Measurements from ENCODE around the gene CASD1.

CASD1 gene

DNA sequence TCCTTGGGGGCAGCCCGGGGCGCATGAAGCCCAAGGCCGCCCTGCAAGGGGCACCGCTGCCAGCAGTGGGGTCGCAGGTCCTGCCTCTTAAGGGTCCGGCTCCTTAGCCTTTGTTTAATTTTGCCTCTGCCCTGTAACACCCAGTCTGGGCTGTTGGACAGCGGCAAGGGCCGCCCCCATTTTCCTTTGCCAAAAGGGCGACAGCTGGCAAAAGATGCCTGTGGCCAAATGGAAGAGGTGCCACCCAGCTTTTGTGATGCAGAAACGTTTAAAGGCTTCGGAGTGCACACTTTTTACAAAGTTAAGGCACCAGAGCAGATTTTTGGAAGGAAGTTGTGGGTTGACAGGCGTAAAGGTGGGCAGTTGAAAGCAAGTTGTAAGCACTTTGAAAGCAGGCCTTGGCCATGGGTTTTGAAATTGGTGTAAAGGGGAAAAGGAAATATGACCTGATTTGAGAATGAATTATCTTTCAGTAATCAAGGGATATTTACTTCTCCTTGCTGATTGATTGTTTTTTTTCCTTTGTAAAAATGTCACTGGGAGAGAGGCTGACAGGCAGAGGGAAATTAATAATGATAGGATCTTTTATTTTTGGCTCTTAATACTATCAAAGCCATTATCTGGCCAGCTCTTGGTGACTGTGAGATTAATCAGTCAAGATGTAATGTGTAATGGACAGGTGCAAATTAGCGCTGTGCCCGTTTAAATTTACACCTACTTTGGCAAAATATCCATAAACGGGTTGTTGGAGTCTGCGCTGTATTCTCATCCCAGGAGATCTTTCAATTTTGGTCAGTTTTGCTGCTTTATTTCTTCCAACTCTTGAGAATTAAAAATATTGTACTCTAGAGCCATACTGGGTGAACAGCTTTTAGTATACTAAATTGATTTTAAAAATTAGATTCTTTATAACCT lies 1.2 kb downstream of the CASD1 start:
- H3K36me3 ChIP-seq = peaks cover 0 to 9% (median 0%) of the 10 kb centered on the region in 11 experiments; a peak in 7 of 22 replicates
- H3K4me3 ChIP-seq = peak overlapping the region; percentile 82 to 99 (median 94)
- H3K4me1 ChIP-seq = peaks cover 34 to 47% (median 39%) of the 10 kb centered on the region in 10 experiments
- no peaks in the 10 kb centered on the region for H3K27me3 ChIP-seq
- peak overlapping the region; percentile 84 to 94 (median 92) for H3K4me2 ChIP-seq
- peak overlapping the region; percentile 93 to 98 (median 96) for H3K9ac ChIP-seq
- TF ChIP-seq Cebpa-rat (IDR thresholded peaks at IDR 0.05) = no peak
- no peaks in the 10 kb centered on the region for H3K9me3 ChIP-seq (replicated peaks in 1 of 11)
- H4K20me1 ChIP-seq = peaks cover 0 to 53% (median 26%) of the 10 kb centered on the region in 11 experiments; a peak in 12 of 22 replicates
- H3K27ac ChIP-seq = peak overlapping the region; percentile 95 to 99 (median 97)

GRCh38 chr7:94511718-94512117 lies 2.1 kb downstream of the CASD1 start:
- Histone ChIP-seq H4K20me1 (peaks cover 0 to 58% (median 26%) of the 10 kb centered on the region in 11 experiments; a peak in 12 of 22 replicates), H3K4me2 (peak overlapping the region; percentile 23 to 94 (median 92)), H3K9me3 (replicated peaks in 1 of 11) (no peaks in the 10 kb centered on the region), H3K4me3 (peak overlapping the region in 2 of 10 experiments; percentile 5 to 90; a peak in 1 of 20 replicates), H3K9ac (no peak overlapping the region), H3K36me3 (peaks cover 0 to 9% (median 1%) of the 10 kb centered on the region in 11 experiments; a peak in 9 of 22 replicates), H3K4me1 (peaks cover 34 to 47% (median 39%) of the 10 kb centered on the region in 10 experiments), H3K27ac (no peak overlapping the region), H3K27me3 (no peaks in the 10 kb centered on the region)
- no peak for TF ChIP-seq Cebpa-rat (IDR thresholded peaks at IDR 0.05)

DNA sequence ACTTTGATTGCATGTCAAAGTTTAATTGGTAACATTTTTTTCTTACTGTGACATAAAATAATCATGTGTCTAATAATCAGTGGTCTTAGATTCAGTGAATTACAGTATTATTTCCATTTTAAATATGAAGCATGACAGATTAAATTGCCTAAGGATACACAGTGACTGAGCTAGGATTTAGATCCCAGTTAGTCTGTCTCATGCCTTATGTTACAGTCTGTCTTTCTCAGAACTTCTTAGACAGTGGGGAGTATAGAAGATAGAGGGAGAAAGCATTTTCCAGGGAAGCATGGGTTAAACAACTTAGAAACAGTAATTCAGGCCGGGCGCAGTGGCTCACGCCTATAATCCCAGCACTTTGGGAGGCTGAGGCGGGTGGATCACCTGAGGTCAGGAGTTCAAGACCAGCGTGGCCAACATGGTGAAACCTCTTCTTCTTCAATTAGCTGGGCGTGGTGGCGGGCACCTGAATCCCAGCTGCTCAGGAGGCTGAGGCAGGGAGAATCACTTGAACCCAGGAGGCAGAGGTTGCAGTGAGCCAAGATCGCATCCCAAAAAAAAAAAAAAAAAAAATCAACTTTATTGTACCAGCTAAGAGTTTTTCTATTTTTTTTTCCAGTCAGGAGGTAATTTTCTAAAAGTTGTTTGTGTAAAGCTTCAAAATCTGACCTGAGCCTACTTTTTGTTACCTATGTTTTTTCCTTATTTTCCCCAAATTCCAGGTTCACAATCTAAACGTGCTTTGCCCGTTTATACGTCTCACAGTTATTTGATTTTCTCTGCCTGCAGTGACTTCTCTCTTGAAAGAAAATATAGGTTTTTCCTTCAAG lies 3.3 kb downstream of the CASD1 start:
- no peak for TF ChIP-seq Cebpa-rat (IDR thresholded peaks at IDR 0.05)
- peaks cover 5 to 20% (median 12%) of the 10 kb centered on the region in 11 experiments; a peak in 20 of 22 replicates for H3K36me3 ChIP-seq
- peak overlapping the region in 9 of 11 experiments; percentile 27 to 94 (median 91); a peak in 17 of 22 replicates for H3K4me2 ChIP-seq
- peaks cover 0 to 69% (median 35%) of the 10 kb centered on the region in 11 experiments; a peak in 12 of 22 replicates for H4K20me1 ChIP-seq
- H3K27ac ChIP-seq = no peak overlapping the region
- no peaks in the 10 kb centered on the region for H3K9me3 ChIP-seq (replicated peaks in 1 of 11)
- peaks cover 34 to 47% (median 39%) of the 10 kb centered on the region in 10 experiments for H3K4me1 ChIP-seq
- H3K27me3 ChIP-seq = no peaks in the 10 kb centered on the region
- no peak overlapping the region for H3K9ac ChIP-seq
- H3K4me3 ChIP-seq = no peak overlapping the region

- Histone ChIP-seq H4K20me1 (peaks cover 0 to 69% (median 35%) of the 10 kb centered on the region in 11 experiments; a peak in 12 of 22 replicates), H3K36me3 (peaks cover 9 to 24% (median 16%) of the 10 kb centered on the region in 11 experiments; a peak in 20 of 22 replicates), H3K27ac (no peak overlapping the region), H3K4me3 (no peak overlapping the region), H3K4me1 (peaks cover 34 to 47% (median 39%) of the 10 kb centered on the region in 10 experiments), H3K4me2 (peak overlapping the region in 9 of 11 experiments; percentile 27 to 94 (median 91); a peak in 17 of 22 replicates), H3K9ac (no peak overlapping the region), H3K27me3 (no peaks in the 10 kb centered on the region), H3K9me3 (replicated peaks in 1 of 11) (no peaks in the 10 kb centered on the region)
- no peak for TF ChIP-seq Cebpa-rat (IDR thresholded peaks at IDR 0.05)
These were observed 3.9 kb downstream of the CASD1 start for GRCh38 chr7:94513565-94513860.

- peak overlapping the region in 2 of 11 experiments; percentile 11 to 29; a peak in 2 of 22 replicates for H3K27ac ChIP-seq
- peaks cover 0 to 69% (median 35%) of the 10 kb centered on the region in 11 experiments; a peak in 12 of 22 replicates for H4K20me1 ChIP-seq
- H3K9me3 ChIP-seq (replicated peaks in 1 of 11) = no peaks in the 10 kb centered on the region
- H3K4me1 ChIP-seq = peaks cover 29 to 41% (median 37%) of the 10 kb centered on the region in 10 experiments
- H3K27me3 ChIP-seq = no peaks in the 10 kb centered on the region
- H3K36me3 ChIP-seq = peaks cover 15 to 30% (median 18%) of the 10 kb centered on the region in 11 experiments; a peak in 20 of 22 replicates
- H3K4me2 ChIP-seq = peak overlapping the region in 10 of 11 experiments; percentile 0 to 60 (median 36); a peak in 13 of 22 replicates
- no peak for TF ChIP-seq Cebpa-rat (IDR thresholded peaks at IDR 0.05)
- no peak overlapping the region for H3K4me3 ChIP-seq
- peak overlapping the region in 1 of 11 experiments; percentile 22; a peak in 1 of 22 replicates for H3K9ac ChIP-seq
These were observed 4.7 kb downstream of the CASD1 start for GRCh38 chr7:94514140-94514889.

DNA sequence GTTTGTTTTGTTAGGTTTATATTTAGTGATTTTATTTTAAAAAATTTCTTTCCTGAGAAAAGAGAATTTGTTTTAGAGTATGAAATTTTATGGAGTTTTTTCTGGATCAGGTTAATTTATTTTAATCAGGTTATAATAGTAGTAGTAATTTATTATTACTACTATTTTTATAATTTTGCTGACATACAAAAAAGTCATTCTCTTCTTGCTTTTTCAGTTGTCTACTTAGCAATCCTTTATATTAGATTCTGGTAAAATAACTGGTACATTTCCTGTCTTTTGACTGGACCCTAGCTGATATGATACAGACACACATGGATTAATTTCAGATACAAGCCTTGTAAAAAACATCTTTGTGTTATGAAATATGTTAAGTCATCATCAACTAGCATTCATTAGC lies 5.3 kb downstream of the CASD1 start:
- Histone ChIP-seq H3K27me3 (no peaks in the 10 kb centered on the region), H3K4me3 (no peak overlapping the region), H3K27ac (no peak overlapping the region), H4K20me1 (peaks cover 0 to 69% (median 35%) of the 10 kb centered on the region in 11 experiments; a peak in 12 of 22 replicates), H3K4me2 (no peak overlapping the region; a peak in 1 of 22 replicates), H3K36me3 (peaks cover 16 to 36% (median 24%) of the 10 kb centered on the region in 11 experiments; a peak in 20 of 22 replicates), H3K9ac (no peak overlapping the region), H3K4me1 (peaks cover 28 to 40% (median 36%) of the 10 kb centered on the region in 10 experiments), H3K9me3 (replicated peaks in 1 of 11) (no peaks in the 10 kb centered on the region; a peak in 1 of 22 replicates)
- TF ChIP-seq Cebpa-rat (IDR thresholded peaks at IDR 0.05) = no peak

DNA sequence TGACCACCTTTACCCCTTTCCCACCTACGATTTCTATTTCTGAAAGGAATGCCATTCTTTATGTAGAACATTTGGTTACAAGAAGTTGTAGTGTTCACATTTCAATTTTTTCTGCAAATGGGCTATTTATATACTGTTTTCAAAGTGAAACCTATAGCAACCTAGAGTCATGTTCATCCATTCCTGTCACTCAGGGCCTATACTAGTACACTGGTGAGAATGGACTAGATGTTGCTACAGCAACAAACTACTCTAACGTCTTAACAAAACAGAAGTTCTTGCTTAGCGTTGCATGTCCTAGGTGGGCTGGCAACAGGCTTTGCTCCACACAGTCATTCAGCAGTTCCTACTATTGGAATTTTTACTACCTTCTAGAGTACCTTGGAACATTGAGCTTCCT lies 16.3 kb downstream of the CASD1 start:
- H3K4me1 ChIP-seq = no peaks in the 10 kb centered on the region
- H4K20me1 ChIP-seq = peaks cover 0 to 8% (median 0%) of the 10 kb centered on the region in 11 experiments; a peak in 1 of 22 replicates
- no peak overlapping the region for H3K9ac ChIP-seq
- no peak for TF ChIP-seq Cebpa-rat (IDR thresholded peaks at IDR 0.05)
- peaks cover 41 to 91% (median 78%) of the 10 kb centered on the region in 11 experiments for H3K36me3 ChIP-seq
- H3K27ac ChIP-seq = no peak overlapping the region
- H3K4me3 ChIP-seq = no peak overlapping the region
- H3K27me3 ChIP-seq = no peaks in the 10 kb centered on the region; a peak in 1 of 22 replicates
- no peak overlapping the region for H3K4me2 ChIP-seq
- 0 out of 22 replicates have a peak, but pooled peaks cover 0 to 4% (median 0%) of the 10 kb centered on the region in 11 experiments for H3K9me3 ChIP-seq (replicated peaks in 1 of 11)

- no peaks in the 10 kb centered on the region for H3K9me3 ChIP-seq (replicated peaks in 1 of 11)
- no peak overlapping the region for H3K9ac ChIP-seq
- H3K4me3 ChIP-seq = no peak overlapping the region
- no peak overlapping the region for H3K4me2 ChIP-seq
- H4K20me1 ChIP-seq = peaks cover 0 to 8% (median 0%) of the 10 kb centered on the region in 11 experiments; a peak in 1 of 22 replicates
- TF ChIP-seq Cebpa-rat (IDR thresholded peaks at IDR 0.05) = no peak
- no peak overlapping the region for H3K27ac ChIP-seq
- peaks cover 44 to 85% (median 61%) of the 10 kb centered on the region in 11 experiments for H3K36me3 ChIP-seq
- no peaks in the 10 kb centered on the region for H3K4me1 ChIP-seq
- no peaks in the 10 kb centered on the region; a peak in 1 of 22 replicates for H3K27me3 ChIP-seq
These were observed 19.9 kb downstream of the CASD1 start for GRCh38 chr7:94529516-94529915.

All from BLaER1 treated with 17β-estradiol and CSF1 and Interleukin-3, amounts not matched to agents 10 nM and 100 nM (cell line).